Inferior parietal cortex (tissue), 1 donor: ENCODE results near the gene TAF4B.
A peak's percentile ranks its signal among the peaks of the same experiment; 100 is the strongest.
"Not testable (repeated sequence)": the region's sequence is repeated elsewhere in the genome, so short reads cannot be mapped to it uniquely, and the experiment has no call there.

Source experiments
- DNase-seq: peaks from one replicate; pipeline ENCODE4 v3.0.0-alpha.2; 2016; ENCODE audit errors: extremely low spot score

TAF4B gene

GRCh38 chr18:26226229-26227050 lies at the start of gene TAF4B:
TAF4B (plus strand) TSS chr18:26226445; CDS start chr18:26226934, 489 bp downstream.
- DNase-seq, result peak; percentile 96

GRCh38 chr18:26181343-26181826 lies 44.9 kb upstream of the TAF4B start:
- no peak for DNase-seq

- no peak for DNase-seq
Measured at GRCh38 chr18:26183395-26184112, 42.7 kb upstream of the TAF4B start.

GRCh38 chr18:26185267-26185666 lies 41.0 kb upstream of the TAF4B start:
- DNase-seq, result no peak

- no peak for DNase-seq
Measured at GRCh38 chr18:26190506-26190905, 35.7 kb upstream of the TAF4B start.

GRCh38 chr18:26192233-26192632 lies 34.0 kb upstream of the TAF4B start:
- DNase-seq, result no peak

- no peak for DNase-seq
Measured at GRCh38 chr18:26196605-26197004, 29.6 kb upstream of the TAF4B start.

GRCh38 chr18:26202001-26202400 lies 24.2 kb upstream of the TAF4B start:
- not testable (repeated sequence) for DNase-seq

GRCh38 chr18:26205318-26205717 lies 20.9 kb upstream of the TAF4B start:
- DNase-seq, result no peak

- DNase-seq, result no peak
Measured at GRCh38 chr18:26206488-26206887, 19.8 kb upstream of the TAF4B start.

- no peak for DNase-seq
Measured at GRCh38 chr18:26207937-26208336, 18.3 kb upstream of the TAF4B start.

- no peak for DNase-seq
Measured at GRCh38 chr18:26208977-26209376, 17.3 kb upstream of the TAF4B start.

- no peak for DNase-seq
Measured at GRCh38 chr18:26210147-26210546, 16.1 kb upstream of the TAF4B start.

- no peak for DNase-seq
Measured at GRCh38 chr18:26215247-26215970, 10.8 kb upstream of the TAF4B start.

GRCh38 chr18:26225022-26225693 lies 1.1 kb upstream of the TAF4B start:
- no peak for DNase-seq

GRCh38 chr18:26225915-26226228 lies 373 bp upstream of the TAF4B start:
- DNase-seq, result no peak

GRCh38 chr18:26227051-26227670 lies 916 bp downstream of the TAF4B start:
- no peak for DNase-seq

GRCh38 chr18:26228562-26229260 lies 2.5 kb downstream of the TAF4B start:
- no peak for DNase-seq

- DNase-seq, result no peak
Measured at GRCh38 chr18:26230497-26230896, 4.3 kb downstream of the TAF4B start.

- no peak for DNase-seq
Measured at GRCh38 chr18:26233208-26233607, 7.0 kb downstream of the TAF4B start.

- DNase-seq, result not testable (repeated sequence)
Measured at GRCh38 chr18:26237363-26237762, 11.1 kb downstream of the TAF4B start.
